Lower leg skin (tissue), 4 donors: ENCODE measurements around the gene TFDP1. TPM values are rescaled to one million over a fixed set of nuclear protein-coding genes. Genes with fewer than 3 reads are reported as not detected.
"Not testable (repeated sequence)": the region's sequence is repeated elsewhere in the genome, so short reads cannot be mapped to it uniquely, and the experiment has no call there.

ENCODE experiments used
- DNase-seq, 2 donors: peaks; one replicate each; pipeline ENCODE4 v3.0.0-alpha.2; 2019; ENCODE audit warnings: low spot score in 2 of 2
- H3K4me3 ChIP-seq: fragments of 200-600 bp; sonication (generic); 2 replicates; pipeline ENCODE4 v1.5.1; 2017; ENCODE audit warnings: mild to moderate bottlenecking, low read depth; ENCODE audit not compliant: poor library complexity, severe bottlenecking
- POLR2A ChIP-seq, 2 donors: fragments of 450-650 bp; IDR thresholded peaks; one replicate each; pipeline ENCODE4 v1.6.1; 2016 to 2017; ENCODE audit warnings: antibody characterized with exemption in 2 of 2, mild to moderate bottlenecking in 1 of 2, moderate library complexity in 1 of 2
- WGBS, 2 donors: methylation state at CpG; one replicate each; pipeline ENCODE4 v1.1.5; 2018; 5-methylcytosine and 5-hydroxymethylcytosine counted together
- intact Hi-C: fragments of 100-400 bp; cut with DNase I; formaldehyde crosslinking; loops from one replicate; pipeline ENCODE4 v1.15.0; 2023; ENCODE audit warnings: low total_unique reads
- total RNA-seq, 4 donors: library from RNA; depleted of rRNA; stranded (reverse); fragments of >200 nt; gene quantifications; one replicate each; pipeline ENCODE4 v1.1.0, GENCODE V29; 2016
- TF ChIP-seq, protein P1 (sequence below), 3 donors: fragments of 450-650 bp; IDR thresholded peaks; one replicate each; pipeline ENCODE4 v1.5.1; 2016; ENCODE audit warnings: antibody characterized with exemption in 3 of 3, mild to moderate bottlenecking in 3 of 3, moderate library complexity in 2 of 3

The TFDP1 gene
- total RNA-seq, 4 donors from 2014 or later: 35.9 to 48.8 (median 41.9) TPM

DNA sequence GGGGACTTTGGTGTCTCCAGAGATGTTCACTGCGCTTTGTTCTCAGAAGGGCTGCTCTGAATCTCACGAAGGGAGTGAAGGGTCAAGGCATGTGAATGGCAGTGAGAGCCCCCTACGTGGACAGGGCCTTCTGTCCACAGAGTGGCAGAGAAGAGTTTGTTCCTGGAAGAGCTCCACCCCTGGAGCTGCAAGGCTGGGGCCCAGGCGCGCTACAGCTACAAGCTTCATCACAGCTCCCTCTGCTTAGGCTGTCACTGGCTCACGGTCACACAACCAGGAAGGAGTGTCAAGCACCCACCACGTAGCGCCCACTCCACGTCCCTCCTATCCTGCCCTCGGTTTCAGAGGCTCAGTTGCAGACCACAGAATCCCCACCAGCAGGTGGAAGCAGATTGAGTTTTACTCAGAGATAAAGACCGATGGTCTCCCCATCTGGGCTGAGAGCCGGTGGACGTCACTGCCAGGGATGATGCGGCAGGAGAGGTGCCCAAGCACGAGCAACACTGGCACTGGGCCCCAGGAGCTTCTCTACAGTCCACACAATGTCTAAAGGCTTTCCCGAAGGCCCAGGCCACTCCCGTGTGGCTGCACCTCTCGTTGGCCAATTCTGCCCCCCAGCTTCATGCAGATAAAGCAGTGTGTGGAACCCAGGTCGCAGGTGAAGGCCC is 23.0 kb upstream of the TFDP1 start:
- no peak for TF ChIP-seq POLR2A (IDR thresholded peaks at IDR 0.05)
- TF ChIP-seq, protein P1, sequence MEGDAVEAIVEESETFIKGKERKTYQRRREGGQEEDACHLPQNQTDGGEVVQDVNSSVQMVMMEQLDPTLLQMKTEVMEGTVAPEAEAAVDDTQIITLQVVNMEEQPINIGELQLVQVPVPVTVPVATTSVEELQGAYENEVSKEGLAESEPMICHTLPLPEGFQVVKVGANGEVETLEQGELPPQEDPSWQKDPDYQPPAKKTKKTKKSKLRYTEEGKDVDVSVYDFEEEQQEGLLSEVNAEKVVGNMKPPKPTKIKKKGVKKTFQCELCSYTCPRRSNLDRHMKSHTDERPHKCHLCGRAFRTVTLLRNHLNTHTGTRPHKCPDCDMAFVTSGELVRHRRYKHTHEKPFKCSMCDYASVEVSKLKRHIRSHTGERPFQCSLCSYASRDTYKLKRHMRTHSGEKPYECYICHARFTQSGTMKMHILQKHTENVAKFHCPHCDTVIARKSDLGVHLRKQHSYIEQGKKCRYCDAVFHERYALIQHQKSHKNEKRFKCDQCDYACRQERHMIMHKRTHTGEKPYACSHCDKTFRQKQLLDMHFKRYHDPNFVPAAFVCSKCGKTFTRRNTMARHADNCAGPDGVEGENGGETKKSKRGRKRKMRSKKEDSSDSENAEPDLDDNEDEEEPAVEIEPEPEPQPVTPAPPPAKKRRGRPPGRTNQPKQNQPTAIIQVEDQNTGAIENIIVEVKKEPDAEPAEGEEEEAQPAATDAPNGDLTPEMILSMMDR (IDR thresholded peaks at IDR 0.05): no peak
- 89 to 91% methylated on average over 19 of the region's 19 CpGs for WGBS, 2 donors
- H3K4me3 ChIP-seq: no peak overlapping the region
- DNase-seq: peak in 1 of 2 donors; percentile 84
- intact Hi-C loops: no loop called here

DNA sequence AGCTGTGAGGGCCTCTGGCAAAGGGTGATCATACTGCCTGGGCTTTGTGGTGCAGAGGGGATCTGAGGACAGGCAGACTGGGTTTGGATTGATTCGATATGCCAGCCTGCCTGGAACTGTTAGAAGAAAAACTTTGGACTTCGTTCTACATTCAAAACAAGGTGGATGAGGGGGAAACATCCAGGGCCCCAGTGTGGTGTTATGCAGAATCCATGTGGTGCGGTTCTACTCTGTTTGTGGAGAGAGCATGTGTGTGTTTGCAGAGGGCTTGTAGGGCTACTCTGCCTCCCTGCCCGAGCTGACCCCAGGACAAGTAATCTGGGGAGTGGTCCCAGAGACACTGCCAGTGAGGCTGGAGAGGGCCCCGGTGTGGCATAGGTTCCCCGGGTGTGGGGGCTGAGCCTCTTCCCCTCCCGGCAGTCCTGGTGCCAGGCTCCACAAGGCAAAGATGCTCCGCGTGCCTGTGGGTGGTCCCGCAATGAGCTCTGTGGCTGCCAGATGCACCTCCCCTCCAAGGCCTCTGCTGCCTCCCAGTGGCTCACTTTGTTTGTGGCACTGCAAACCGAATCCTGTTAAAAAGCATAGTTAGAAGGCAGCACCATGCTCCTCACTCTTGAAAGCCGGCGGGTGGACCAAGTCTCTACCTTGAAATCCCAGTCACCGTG is 22.3 kb upstream of the TFDP1 start:
- no peak for TF ChIP-seq POLR2A (IDR thresholded peaks at IDR 0.05)
- TF ChIP-seq, protein P1 (IDR thresholded peaks at IDR 0.05): no peak
- 24 to 26% methylated on average over 14 of the region's 14 CpGs for WGBS, 2 donors
- DNase-seq: peak; percentile 30 to 85
- no peak overlapping the region for H3K4me3 ChIP-seq
- intact Hi-C loops: no loop called here

DNA sequence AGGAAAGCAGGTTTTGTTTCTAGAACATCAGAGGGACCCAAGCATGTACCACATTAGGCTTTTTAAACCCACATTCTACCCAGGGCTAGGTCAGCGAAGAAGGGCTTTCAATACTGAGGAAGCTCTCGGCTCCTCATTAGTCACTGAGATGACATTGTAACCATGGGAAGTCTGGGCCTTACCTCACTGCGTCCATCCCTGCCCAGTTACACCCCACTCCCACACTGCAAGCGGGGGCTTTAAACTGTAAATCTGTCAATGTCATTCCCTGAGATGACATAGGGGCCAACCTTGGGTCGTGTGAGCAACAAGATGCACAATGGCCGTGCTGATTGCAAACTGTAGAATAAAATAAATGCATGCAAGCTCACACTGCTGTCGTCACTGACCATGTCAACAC is 21.7 kb upstream of the TFDP1 start:
- H3K4me3 ChIP-seq: no peak overlapping the region
- no peak for DNase-seq
- intact Hi-C loops: no loop called here
- 71 to 88% methylated on average over 6 to 7 of the region's 7 CpGs for WGBS, 2 donors
- no peak for TF ChIP-seq POLR2A (IDR thresholded peaks at IDR 0.05)
- TF ChIP-seq, protein P1 (IDR thresholded peaks at IDR 0.05): no peak

DNA sequence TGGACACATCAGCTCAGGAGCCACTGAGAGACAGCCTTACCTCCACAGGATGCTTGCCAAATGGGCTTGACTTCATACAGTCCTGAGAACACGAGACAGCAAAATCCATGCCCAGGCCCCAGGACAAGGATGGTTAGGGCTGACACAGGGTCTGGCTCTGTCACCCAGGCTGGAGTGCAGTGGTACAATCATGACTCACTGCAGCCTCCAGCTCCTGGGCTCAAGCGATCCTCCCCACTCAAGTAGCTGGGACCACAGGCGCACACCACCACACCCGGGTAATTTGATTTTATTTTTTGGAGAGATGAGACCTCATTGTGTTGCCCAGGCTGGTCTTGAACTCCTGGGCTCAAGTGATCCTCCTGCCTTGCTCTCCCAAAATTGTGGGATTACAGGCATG is 21.0 kb upstream of the TFDP1 start:
- intact Hi-C loops, H3K4me3 ChIP-seq: not testable (repeated sequence)
- WGBS, 2 donors: 71 to 79% methylated on average over 4 of the region's 4 CpGs

DNA sequence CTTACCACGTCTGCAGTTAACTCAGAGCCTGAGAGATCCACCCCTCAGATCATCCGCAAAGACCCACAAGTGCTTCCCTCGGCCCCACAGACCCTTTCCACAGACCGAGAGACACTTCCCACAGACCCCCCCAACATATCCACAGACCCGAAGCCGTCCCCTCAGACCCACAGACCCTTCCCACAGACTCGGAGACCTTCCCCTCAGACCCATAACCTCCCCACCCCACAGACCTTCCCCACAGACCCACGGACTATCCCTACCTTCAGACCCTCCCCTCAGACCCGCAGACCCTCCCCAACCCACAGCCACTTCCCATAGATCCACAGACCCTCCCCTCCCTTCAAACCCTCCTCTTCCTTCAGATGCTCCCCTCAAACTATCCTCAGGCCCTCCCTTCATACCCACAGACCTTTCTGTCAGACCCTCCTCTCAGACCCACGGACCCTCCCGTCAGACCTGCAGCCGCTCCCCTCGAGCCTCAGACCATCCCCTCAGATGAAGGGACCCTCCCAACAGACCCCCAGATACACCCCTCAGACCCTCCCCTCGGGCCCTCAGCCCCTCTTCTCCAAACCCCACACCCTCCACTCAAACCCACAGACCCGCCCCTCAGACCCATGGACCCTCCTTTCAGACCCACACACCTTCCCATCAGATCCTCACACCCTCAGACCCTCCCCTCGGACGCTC is 20.1 kb upstream of the TFDP1 start:
- WGBS, 2 donors: 84 to 86% methylated on average over 17 of the region's 17 CpGs
- peak; percentile 4 to 63 for DNase-seq
- TF ChIP-seq POLR2A (IDR thresholded peaks at IDR 0.05): no peak
- TF ChIP-seq, protein P1 (IDR thresholded peaks at IDR 0.05): no peak
- no peak overlapping the region for H3K4me3 ChIP-seq
- intact Hi-C loops: no loop called here

More for the DNA sequence above, 21.0 kb upstream of the TFDP1 start:
- peak in 1 of 2 donors; percentile 48 for DNase-seq
